ENCODE data around the gene RXFP3.

The RXFP3 gene

GRCh38 chr5:33892620-33893137 lies 43.5 kb upstream of the RXFP3 start:
- Histone ChIP-seq H3K9me2 (replicated peaks; ENCODE audit: low read depth, low read length) (no peaks in the 10 kb centered on the region), H3F3A (ENCODE audit: low read depth) (no peaks in the 10 kb centered on the region), H3K4me1 (ENCODE audit: insufficient read depth, low read length, poor library complexity, severe bottlenecking) (no peaks in the 10 kb centered on the region), H3K36me3 (ENCODE audit: insufficient read depth, low read length) (no peaks in the 10 kb centered on the region), H3K4me2 (ENCODE audit: low read depth, low read length, poor library complexity, severe bottlenecking) (no peak overlapping the region), H3K27me3 (ENCODE audit: insufficient read depth, low read length, poor library complexity, severe bottlenecking) (no peaks in the 10 kb centered on the region), H3K4me3 (ENCODE audit: low read length, poor library complexity, severe bottlenecking) (no peak overlapping the region), H2AFZ (ENCODE audit: low read length) (no peak overlapping the region), H4K20me1 (ENCODE audit: insufficient read depth, low read length, poor library complexity, severe bottlenecking) (no peaks in the 10 kb centered on the region), H3K79me2 (ENCODE audit: insufficient read depth, low read length) (no peaks in the 10 kb centered on the region), H3K9me3 (ENCODE audit: insufficient read depth, low read depth, low read length) (no peaks in the 10 kb centered on the region), H3K9ac (ENCODE audit: low read depth, low read length, poor library complexity, severe bottlenecking) (no peak overlapping the region)
- no peak for TF ChIP-seq EZH2phosphoT487 (IDR thresholded peaks at IDR 0.05; ENCODE audit: borderline replicate concordance)

- no peak for TF ChIP-seq EZH2phosphoT487 (IDR thresholded peaks at IDR 0.05; ENCODE audit: borderline replicate concordance)
- TF ChIP-seq CTCF (conservative IDR thresholded peaks at IDR 0.05; ENCODE audit: low read length), result no peak
- H3K9ac ChIP-seq (ENCODE audit: low read depth, low read length, poor library complexity, severe bottlenecking), result no peak overlapping the region
- H4K20me1 ChIP-seq (ENCODE audit: insufficient read depth, low read length, poor library complexity, severe bottlenecking), result no peaks in the 10 kb centered on the region
- no peaks in the 10 kb centered on the region for H3K36me3 ChIP-seq (ENCODE audit: insufficient read depth, low read length)
- H3K4me3 ChIP-seq (ENCODE audit: low read length, poor library complexity, severe bottlenecking), result no peak overlapping the region
- no peak overlapping the region for H3K4me2 ChIP-seq (ENCODE audit: low read depth, low read length, poor library complexity, severe bottlenecking)
- no peaks in the 10 kb centered on the region for H3K4me1 ChIP-seq (ENCODE audit: insufficient read depth, low read length, poor library complexity, severe bottlenecking)
- no peak overlapping the region for H2AFZ ChIP-seq (ENCODE audit: low read length)
- H3K79me2 ChIP-seq (ENCODE audit: insufficient read depth, low read length), result no peaks in the 10 kb centered on the region
- no peaks in the 10 kb centered on the region for H3K9me2 ChIP-seq (replicated peaks; ENCODE audit: low read depth, low read length)
- H3F3A ChIP-seq (ENCODE audit: low read depth), result no peaks in the 10 kb centered on the region
- no peaks in the 10 kb centered on the region for H3K9me3 ChIP-seq (ENCODE audit: insufficient read depth, low read depth, low read length)
- no peaks in the 10 kb centered on the region for H3K27me3 ChIP-seq (ENCODE audit: insufficient read depth, low read length, poor library complexity, severe bottlenecking)
These were observed 41.6 kb upstream of the RXFP3 start for GRCh38 chr5:33894566-33894965.

- H3K9ac ChIP-seq (ENCODE audit: low read depth, low read length, poor library complexity, severe bottlenecking), result no peak overlapping the region
- H3K9me3 ChIP-seq (ENCODE audit: insufficient read depth, low read depth, low read length), result no peaks in the 10 kb centered on the region; the same call in 1 of the 2 replicates
- no peak overlapping the region for H3K4me3 ChIP-seq (ENCODE audit: low read length, poor library complexity, severe bottlenecking)
- H3K27me3 ChIP-seq (ENCODE audit: insufficient read depth, low read length, poor library complexity, severe bottlenecking), result peaks cover 3% of the 10 kb centered on the region
- no peak overlapping the region for H2AFZ ChIP-seq (ENCODE audit: low read length)
- no peaks in the 10 kb centered on the region for H3K36me3 ChIP-seq (ENCODE audit: insufficient read depth, low read length)
- no peaks in the 10 kb centered on the region for H4K20me1 ChIP-seq (ENCODE audit: insufficient read depth, low read length, poor library complexity, severe bottlenecking)
- no peaks in the 10 kb centered on the region for H3K9me2 ChIP-seq (replicated peaks; ENCODE audit: low read depth, low read length)
- no peaks in the 10 kb centered on the region for H3F3A ChIP-seq (ENCODE audit: low read depth)
- no peak for TF ChIP-seq EZH2phosphoT487 (IDR thresholded peaks at IDR 0.05; ENCODE audit: borderline replicate concordance)
- TF ChIP-seq CTCF (conservative IDR thresholded peaks at IDR 0.05; ENCODE audit: low read length), result no peak
- no peak overlapping the region for H3K4me2 ChIP-seq (ENCODE audit: low read depth, low read length, poor library complexity, severe bottlenecking)
- H3K79me2 ChIP-seq (ENCODE audit: insufficient read depth, low read length), result no peaks in the 10 kb centered on the region
- H3K4me1 ChIP-seq (ENCODE audit: insufficient read depth, low read length, poor library complexity, severe bottlenecking), result no peaks in the 10 kb centered on the region
These were observed 35.0 kb upstream of the RXFP3 start for GRCh38 chr5:33901156-33901555.

- H4K20me1 ChIP-seq (ENCODE audit: insufficient read depth, low read length, poor library complexity, severe bottlenecking), result no peaks in the 10 kb centered on the region
- no peaks in the 10 kb centered on the region for H3F3A ChIP-seq (ENCODE audit: low read depth)
- H3K9me3 ChIP-seq (ENCODE audit: insufficient read depth, low read depth, low read length), result peaks cover 13% of the 10 kb centered on the region
- H2AFZ ChIP-seq (ENCODE audit: low read length), result no peak overlapping the region
- TF ChIP-seq CTCF (conservative IDR thresholded peaks at IDR 0.05; ENCODE audit: low read length) (no peak), EZH2phosphoT487 (IDR thresholded peaks at IDR 0.05; ENCODE audit: borderline replicate concordance) (no peak)
- H3K4me3 ChIP-seq (ENCODE audit: low read length, poor library complexity, severe bottlenecking), result no peak overlapping the region
- H3K36me3 ChIP-seq (ENCODE audit: insufficient read depth, low read length), result no peaks in the 10 kb centered on the region
- H3K27me3 ChIP-seq (ENCODE audit: insufficient read depth, low read length, poor library complexity, severe bottlenecking), result peaks cover 3% of the 10 kb centered on the region
- no peak overlapping the region for H3K4me2 ChIP-seq (ENCODE audit: low read depth, low read length, poor library complexity, severe bottlenecking)
- H3K79me2 ChIP-seq (ENCODE audit: insufficient read depth, low read length), result no peaks in the 10 kb centered on the region
- H3K4me1 ChIP-seq (ENCODE audit: insufficient read depth, low read length, poor library complexity, severe bottlenecking), result no peaks in the 10 kb centered on the region
- no peaks in the 10 kb centered on the region for H3K9me2 ChIP-seq (replicated peaks; ENCODE audit: low read depth, low read length)
- H3K9ac ChIP-seq (ENCODE audit: low read depth, low read length, poor library complexity, severe bottlenecking), result no peak overlapping the region
These were observed 33.1 kb upstream of the RXFP3 start for GRCh38 chr5:33903118-33903517.

Measured in Loucy (cell line).